ENCODE data around the gene POLR3C.
"Not testable (repeated sequence)": the region's sequence is repeated elsewhere in the genome, so short reads cannot be mapped to it uniquely, and the experiment has no call there.

The POLR3C gene

DNA sequence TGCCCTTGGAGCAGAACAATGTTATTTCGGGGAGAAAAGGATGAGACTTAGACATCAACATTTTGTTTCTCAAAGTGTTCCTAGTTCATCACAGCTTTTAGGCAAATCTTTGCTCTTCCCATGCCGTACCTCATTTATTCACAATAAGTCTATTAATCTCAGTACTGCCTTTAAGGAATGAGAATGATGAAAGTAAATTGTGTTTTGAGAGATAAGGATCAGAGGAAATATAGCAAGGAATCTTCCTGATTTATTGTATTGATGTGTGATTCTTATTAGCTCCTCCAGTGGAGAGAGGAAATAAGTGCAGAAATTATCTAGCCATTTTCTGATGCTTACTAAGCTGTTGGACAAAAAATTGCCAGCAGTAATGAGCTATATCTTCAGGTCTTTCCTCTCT is 2.0 kb downstream of the POLR3C start:
- FAIRE-seq = no peak
- TF ChIP-seq CTCF (IDR thresholded peaks at IDR 0.05; ENCODE audit: insufficient read depth, missing control alignments) = no peak
- no peak for DNase-seq (ENCODE audit: insufficient read length, low spot score)

DNA sequence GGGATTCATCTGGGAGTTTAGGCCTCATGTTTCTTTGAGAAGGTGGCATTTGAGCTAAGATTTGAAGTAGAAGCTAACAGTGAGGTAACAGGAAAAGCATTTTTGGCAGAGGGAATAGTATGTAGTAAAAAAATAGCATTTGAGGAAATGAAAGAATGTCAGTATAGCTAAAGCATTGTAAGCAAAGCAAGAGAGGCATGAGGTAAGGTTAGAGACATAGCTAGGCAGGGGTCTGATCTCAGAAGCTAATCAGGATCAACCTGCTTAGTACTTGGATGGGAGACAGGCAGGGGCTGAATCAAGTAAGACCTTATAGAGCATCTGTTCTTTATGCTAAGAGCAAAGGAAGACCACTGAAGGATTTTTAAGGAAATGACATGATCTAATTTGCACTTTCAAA is 4.0 kb downstream of the POLR3C start:
- DNase-seq (ENCODE audit: insufficient read length, low spot score) (no peak), FAIRE-seq (peak; percentile 94)
- no peak for TF ChIP-seq CTCF (IDR thresholded peaks at IDR 0.05; ENCODE audit: insufficient read depth, missing control alignments)

GRCh38 chr1:145828367-145829026 is 4.5 kb downstream of the POLR3C start:
- DNase-seq (ENCODE audit: insufficient read length, low spot score) = no peak
- TF ChIP-seq CTCF (IDR thresholded peaks at IDR 0.05; ENCODE audit: insufficient read depth, missing control alignments) = no peak
- FAIRE-seq = peak; percentile 72

DNA sequence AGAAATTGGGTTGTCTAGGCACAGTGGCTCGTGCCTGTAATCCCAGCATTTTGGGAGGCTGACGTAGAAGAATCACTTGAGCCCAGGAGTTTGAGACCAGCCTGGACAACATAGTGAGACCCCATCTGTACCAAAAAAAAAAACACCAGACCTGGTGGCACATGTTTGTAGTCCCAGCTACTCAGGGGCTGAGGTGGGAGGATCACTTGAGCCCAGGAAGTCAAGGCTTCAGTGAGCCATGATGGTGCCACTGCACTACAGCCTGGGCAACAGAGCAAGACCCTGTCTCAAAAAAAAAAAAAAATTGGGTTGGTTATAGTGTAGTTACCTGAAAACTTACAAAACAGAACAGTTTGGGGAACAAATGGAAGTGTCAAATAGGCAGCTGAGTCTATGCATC is 6.8 kb downstream of the POLR3C start:
- not testable (repeated sequence) for FAIRE-seq; DNase-seq (ENCODE audit: insufficient read length, low spot score)

- FAIRE-seq = no peak
- no peak for TF ChIP-seq CTCF (IDR thresholded peaks at IDR 0.05; ENCODE audit: insufficient read depth, missing control alignments)
- no peak for DNase-seq (ENCODE audit: insufficient read length, low spot score)
These were observed 13.7 kb downstream of the POLR3C start for GRCh38 chr1:145837656-145838055.

GRCh38 chr1:145843031-145843430 is 19.0 kb downstream of the POLR3C start:
- DNase-seq (ENCODE audit: insufficient read length, low spot score) = no peak
- FAIRE-seq = no peak
- TF ChIP-seq CTCF (IDR thresholded peaks at IDR 0.05; ENCODE audit: insufficient read depth, missing control alignments) = no peak

GRCh38 chr1:145845144-145845513 is 21.1 kb downstream of the POLR3C start:
- no peak for TF ChIP-seq CTCF (IDR thresholded peaks at IDR 0.05; ENCODE audit: insufficient read depth, missing control alignments)
- DNase-seq (ENCODE audit: insufficient read length, low spot score) = no peak
- no peak for FAIRE-seq

Data from D721Med (cell line).